Activated CD8-positive, alpha-beta memory T cell treated with anti-CD3 and anti-CD28 coated beads, Interleukin-2, amount 50 U/mL, for 1 hour (primary cell): ENCODE measurements around the gene DCAF15.
"Not testable (repeated sequence)": the region's sequence is repeated elsewhere in the genome, so short reads cannot be mapped to it uniquely, and the experiment has no call there.

Source experiments
- DNase-seq: peaks from one replicate; pipeline ENCODE4 v3.0.0-alpha.2; 2020; ENCODE audit errors: extremely low read depth

DCAF15 gene

GRCh38 chr19:13959962-13960862, 7.9 kb downstream of the DCAF15 start:
- no peak for DNase-seq

GRCh38 chr19:13960863-13961784, 8.8 kb downstream of the DCAF15 start:
- DNase-seq, result no peak

GRCh38 chr19:13961826-13962698, 9.8 kb downstream of the DCAF15 start:
- no peak for DNase-seq

- DNase-seq, result no peak
Measured at GRCh38 chr19:13962699-13963602, 10.6 kb downstream of the DCAF15 start.

GRCh38 chr19:13963603-13964105, 11.3 kb downstream of the DCAF15 start:
- DNase-seq, result no peak

- DNase-seq, result no peak
Measured at GRCh38 chr19:13964776-13965175, 12.5 kb downstream of the DCAF15 start.

- no peak for DNase-seq
Measured at GRCh38 chr19:13965377-13965896, 13.1 kb downstream of the DCAF15 start.

- DNase-seq, result no peak
Measured at GRCh38 chr19:13965926-13966683, 13.8 kb downstream of the DCAF15 start.

- DNase-seq, result no peak
Measured at GRCh38 chr19:13966684-13967128, 14.4 kb downstream of the DCAF15 start.

- not testable (repeated sequence) for DNase-seq
Measured at GRCh38 chr19:13967206-13967605, 14.9 kb downstream of the DCAF15 start.

- DNase-seq, result no peak
Measured at GRCh38 chr19:13968383-13968935, 16.1 kb downstream of the DCAF15 start.

- no peak for DNase-seq
Measured at GRCh38 chr19:13968999-13969398, 16.7 kb downstream of the DCAF15 start.

- DNase-seq, result no peak
Measured at GRCh38 chr19:13969897-13970296, 17.6 kb downstream of the DCAF15 start.

- not testable (repeated sequence) for DNase-seq
Measured at GRCh38 chr19:13971868-13972267, 19.6 kb downstream of the DCAF15 start.

- DNase-seq, result no peak
Measured at GRCh38 chr19:13972368-13973155, 20.3 kb downstream of the DCAF15 start.

- DNase-seq, result not testable (repeated sequence)
Measured at GRCh38 chr19:13973479-13973878, 21.2 kb downstream of the DCAF15 start.

- no peak for DNase-seq
Measured at GRCh38 chr19:13974073-13974472, 21.8 kb downstream of the DCAF15 start.

- no peak for DNase-seq
Measured at GRCh38 chr19:13975870-13976269, 23.6 kb downstream of the DCAF15 start.
